ELF-1 (cell line): Measurements from ENCODE around the gene CCNY.

ENCODE experiments used
- DNase-seq: peaks from one replicate; pipeline ENCODE4 v3.0.0-alpha.2; 2016; ENCODE audit warnings: low read depth, low spot score

CCNY gene

DNA sequence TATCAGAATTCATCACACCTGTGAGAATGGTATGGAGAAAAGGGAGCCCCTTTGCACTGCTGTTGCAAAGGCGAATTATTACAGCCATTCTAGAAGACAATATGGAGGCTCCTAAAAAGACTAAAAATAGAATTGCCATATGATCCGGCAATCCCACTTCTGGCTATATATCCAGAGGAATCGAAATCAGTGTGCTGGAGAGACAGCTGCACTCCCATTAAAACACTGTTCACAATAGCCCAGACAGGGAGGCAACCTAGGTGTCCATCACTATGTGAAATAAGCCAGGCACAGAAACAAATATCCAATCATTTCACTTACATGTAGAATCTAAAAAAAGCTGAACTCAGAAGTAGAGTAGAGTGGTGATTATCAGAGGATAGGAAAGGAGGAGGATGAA is 242.8 kb downstream of the CCNY start:
- no peak for DNase-seq

DNA sequence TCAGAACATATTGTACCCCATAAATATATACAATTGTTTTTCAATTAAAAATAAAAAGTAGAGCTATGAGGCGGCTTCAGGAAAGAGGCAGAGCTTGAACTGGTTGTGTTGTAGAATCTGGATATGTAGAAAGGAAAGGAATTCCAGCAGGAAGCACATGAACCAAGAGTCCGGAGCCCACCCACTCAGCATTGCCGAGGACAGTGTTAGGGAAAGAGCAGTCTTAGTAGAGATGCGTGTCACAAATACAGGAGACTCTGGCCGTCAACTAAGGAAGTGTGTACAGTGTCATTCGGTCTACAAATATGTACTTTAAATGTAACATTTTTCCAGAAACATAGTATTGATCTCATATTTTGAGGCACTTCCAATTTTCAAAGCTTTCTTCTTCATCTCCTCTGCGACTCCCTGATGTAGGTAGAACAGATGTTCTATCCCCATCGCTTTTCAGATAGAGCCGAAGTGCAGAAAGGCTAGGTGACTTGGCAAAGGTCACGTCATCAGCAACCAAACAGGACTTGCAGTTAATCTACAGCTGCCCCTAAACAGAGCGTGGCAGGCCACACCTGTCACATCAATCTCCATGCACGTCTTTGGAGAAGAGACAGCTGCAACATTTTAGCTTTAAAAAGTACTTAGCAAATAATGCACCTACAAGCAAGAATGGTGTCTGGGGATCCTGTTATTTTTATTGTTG is 243.6 kb downstream of the CCNY start:
- no peak for DNase-seq

DNA sequence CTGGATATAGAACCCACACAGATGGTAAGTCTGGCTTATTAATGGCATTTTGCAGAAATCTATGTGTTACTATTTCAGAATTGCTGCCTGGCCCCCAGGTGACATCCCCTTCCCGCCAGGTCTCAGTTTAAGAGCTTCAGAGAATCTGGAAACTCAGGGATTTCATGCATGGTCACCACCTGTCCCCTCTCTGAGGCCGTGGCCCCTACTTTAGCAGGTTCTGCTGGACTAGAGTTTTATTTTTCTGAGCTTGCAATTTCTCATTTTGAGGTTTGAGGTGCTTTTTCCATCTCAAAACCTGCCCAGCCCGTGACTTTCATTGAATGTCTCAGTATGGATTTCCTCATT is 244.1 kb downstream of the CCNY start:
- DNase-seq, result no peak

DNA sequence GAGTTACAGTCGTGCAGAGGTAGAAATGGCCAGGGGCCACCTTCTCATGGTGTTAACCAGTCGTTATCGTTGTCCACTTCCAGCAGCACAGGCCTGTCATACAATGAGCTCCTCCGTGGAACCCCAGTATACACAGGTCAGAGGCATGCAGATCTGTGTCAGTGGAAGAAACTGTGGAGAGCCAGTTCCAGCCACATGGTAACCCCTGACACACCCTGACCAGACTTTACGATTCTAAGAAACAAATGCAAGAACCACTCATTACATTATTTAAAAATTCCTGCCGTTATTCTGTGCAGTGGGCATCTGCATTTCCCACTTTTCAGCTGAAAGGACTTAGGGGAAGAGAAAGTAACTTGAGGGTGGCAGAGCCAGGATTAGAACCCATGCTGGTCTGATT is 245.3 kb downstream of the CCNY start:
- DNase-seq, result no peak

DNA sequence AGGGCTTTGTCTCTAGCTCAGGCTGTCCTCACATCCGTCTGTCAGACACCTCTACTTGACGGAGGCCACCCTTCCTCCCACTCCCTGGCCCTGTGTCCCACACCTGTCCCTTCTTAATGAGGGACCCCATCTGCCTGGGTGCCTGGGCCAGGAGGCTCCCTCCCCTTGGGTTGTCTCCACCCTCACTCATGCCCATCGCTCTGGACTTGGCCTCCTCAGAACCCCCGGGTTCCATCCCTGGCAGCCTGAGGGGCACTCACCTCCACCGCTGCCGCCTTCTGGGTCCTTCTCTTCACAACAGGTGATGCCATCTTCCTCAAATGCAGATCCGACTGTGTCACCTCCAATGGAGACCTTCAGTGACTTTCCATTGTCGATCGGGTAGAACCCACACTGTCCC is 248.6 kb downstream of the CCNY start:
- DNase-seq, result no peak

DNA sequence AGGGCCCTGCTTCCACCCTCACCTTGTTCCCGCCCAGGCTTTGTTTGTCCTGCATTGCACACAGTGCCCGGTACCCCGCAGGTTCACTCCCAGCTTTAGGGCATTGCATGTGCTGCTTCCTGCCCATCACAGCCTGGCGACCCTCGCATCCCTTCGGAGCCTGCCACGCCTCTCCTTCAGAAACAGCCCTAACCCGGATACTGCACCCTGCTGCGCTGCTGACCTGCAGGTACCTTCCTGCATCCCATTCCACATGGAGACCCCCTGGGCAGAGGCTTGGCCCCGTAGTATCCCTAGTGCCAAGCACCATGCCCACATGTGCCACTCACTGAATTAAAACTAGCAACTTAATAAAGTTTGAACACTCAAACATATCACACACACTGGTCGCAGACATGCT is 249.0 kb downstream of the CCNY start:
- no peak for DNase-seq

DNA sequence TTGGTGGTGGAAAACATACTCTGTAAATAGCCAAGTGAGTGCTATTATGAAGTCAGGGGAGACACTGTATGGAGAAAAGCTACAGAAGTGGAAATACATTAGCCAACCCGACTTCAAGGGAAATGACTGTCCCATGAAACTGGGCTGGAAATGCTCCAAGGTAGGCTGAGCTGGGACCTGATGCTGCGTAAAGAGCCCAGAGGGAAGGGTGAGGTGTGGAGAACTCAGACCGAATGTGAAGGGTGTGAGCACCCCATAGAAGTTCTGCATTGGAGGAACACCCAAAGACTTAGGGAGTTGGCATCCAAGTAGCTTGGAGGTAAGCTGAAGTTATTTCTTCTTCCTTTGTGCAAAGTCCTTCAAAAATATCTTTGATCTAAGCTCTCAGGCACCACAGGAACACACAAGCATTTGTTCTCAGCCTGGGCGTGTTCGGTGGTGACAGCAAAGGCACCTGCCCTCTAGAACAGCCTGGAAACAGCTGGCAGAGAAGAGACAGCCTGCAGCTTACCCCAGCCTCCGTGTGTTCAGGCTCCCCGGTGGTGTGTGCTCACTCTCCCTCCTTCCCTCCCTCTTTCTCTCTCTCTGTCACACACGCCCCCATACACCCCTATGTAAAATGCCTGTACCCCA is 249.7 kb downstream of the CCNY start:
- no peak for DNase-seq

DNA sequence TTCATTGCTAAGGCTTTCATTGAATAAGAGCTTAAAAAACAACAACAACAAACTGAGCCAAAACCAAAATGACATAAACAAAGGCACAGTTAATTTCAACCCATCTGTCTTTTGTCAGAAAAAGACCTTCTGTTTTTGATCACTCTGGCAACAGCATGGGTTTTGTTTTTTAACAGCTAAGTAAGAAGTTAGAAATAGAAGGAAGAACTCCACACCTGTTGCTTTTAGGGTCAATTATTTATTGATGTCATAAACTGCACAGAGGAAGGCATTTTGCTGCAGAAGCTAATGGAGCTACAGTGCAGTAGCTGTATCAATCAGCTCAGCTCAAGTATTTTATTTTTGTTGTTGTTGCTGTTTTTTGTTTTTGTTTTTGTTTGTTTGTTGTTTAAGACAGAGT is 252.5 kb downstream of the CCNY start:
- DNase-seq, result no peak

DNA sequence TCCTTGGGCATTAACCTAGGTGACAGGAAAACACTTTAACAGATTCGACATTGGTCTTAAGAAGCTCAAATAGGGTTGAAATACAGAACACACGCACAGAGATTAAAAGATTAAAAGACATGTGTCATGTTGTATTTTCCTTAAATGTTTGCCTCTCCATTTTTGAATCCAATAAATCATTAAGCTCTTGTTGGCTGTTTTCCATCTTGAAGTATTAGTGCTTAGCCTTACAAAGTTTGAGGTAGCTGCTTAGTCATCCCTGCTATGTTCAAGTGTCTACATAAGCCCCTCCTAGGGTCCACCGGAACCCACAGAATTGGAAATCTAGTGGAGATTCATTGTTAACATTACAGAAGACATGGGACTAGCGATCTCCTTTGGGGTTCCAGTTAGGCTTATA is 256.1 kb downstream of the CCNY start:
- no peak for DNase-seq

DNA sequence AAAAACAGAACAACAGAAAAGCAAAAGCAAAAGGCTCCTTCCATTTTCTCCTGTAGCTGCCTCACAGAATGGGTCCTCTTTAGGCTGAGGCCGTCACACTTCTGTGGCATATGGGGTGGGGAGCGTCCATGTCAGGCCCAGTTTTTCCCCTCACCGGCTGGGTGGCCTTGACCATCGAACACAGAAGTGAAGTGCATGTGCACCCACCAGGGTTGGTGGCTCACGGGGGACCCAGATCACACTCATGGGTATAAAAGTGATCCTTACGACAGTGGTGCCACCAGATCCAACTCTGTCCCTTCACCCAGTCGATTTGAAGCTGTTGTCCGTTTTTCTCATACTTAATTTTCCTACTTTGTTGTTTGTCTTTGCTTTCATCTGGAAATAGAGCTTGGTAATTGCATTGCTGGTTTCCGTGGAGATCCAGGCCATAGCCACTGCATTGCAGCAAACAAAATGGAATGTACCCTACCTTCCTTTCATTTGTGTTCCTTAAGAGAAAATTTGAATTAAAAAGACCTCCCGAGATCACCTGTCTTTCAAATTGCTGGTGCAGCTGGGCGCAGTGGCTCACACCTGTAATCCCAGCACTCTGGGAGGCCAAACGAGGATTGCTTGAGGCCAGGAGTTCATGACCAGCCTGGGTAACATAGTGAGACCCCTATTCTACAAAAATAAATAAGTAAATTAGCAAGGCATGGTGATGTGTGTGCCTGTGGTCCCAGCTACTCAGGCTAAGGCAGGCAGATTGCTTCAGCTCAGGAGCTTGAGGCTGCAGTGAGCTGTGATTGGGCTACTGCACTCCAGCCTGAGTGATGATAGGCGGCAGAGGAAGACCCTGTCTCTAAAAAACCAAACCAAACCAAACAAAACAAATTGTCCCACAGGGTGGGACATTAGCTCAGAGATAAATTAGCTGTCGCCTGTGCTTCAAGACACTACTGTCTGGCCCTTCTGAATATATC is 258.1 kb downstream of the CCNY start:
- peak; percentile 50 for DNase-seq

DNA sequence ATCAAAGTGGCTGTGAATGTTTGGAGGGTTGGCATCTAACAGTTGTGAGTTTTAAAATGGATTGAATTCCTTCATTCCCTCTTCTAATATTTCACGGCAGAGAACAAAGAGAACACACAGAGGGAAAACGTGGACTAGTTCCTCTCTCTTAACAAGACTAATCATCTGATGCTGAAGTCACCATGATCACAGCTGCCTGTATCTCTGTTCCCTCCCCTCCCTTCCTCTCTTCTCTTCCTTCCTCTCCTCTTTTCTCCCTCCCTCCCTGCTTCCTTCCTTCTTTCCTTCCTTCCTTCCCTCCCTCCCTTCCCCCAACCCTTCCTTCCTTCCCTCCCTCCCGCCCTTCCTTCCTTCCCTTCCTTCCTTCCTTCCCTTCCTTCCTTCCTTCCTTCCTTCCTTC is 258.8 kb downstream of the CCNY start:
- DNase-seq, result no peak

DNA sequence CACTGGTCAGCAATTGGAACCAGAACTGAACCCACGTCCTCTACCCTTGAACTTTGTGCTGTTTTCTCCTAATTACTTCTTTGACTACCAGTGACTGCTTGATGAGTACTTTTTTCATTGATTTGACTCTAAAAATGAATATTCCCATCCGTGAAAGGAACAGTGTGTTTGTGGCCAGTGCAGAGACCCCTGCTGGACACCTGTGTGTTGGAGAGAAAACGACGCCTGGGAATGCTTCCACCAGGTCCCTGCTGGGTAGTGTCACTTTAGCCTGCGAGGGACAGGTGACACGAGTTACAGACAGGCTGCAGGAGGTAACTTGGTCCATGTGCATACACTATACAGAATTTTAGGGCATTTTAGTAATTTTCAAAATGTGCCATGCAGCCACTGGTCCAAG is 262.1 kb downstream of the CCNY start:
- peak; percentile 13 for DNase-seq

DNA sequence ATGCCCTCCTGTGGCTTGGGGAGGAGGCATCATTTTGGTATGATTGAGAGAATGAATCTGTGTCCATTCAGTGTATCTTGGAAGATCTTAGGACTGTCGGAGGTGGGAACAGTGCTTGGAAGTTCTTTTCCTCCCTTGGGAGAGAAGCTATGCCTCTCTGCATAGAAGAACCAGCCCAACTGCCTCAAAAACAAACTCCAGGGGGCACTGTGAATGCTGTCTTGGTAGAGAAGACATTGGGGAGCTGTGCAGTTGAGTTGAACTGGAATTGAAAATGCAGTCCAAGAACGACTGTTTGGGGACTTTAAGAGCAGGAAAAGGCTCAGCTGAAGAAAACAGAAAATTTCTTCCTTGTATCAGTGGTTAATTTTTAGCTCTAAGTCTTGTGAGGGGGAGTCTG is 263.9 kb downstream of the CCNY start:
- peak; percentile 10 for DNase-seq

DNA sequence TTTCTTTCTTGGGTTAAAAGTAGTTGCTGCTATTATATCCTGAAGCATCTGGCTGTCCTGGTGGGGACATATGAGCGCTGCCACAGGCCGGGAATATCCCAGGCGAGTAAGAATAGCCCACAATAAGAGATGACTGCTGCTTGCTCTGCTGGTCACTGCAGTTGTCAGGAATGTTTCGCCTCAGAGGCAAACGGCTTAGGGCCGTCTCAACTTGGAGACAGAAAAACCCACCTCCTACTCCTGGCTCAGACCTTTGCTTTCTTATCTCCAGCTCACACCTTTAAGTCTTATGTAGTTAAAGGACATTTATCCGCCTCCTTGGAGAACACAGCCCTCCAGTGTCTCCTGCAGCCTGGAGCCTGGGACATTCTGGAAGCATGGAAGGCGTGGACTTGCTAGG is 268.9 kb downstream of the CCNY start, which contains the start of gene GJD4:
TSS of gene GJD4 (plus strand) at position 151 of the 400 bp plus-strand sequence. CDS start at position 378, 227 bp downstream.
- peak; percentile 50 for DNase-seq

DNA sequence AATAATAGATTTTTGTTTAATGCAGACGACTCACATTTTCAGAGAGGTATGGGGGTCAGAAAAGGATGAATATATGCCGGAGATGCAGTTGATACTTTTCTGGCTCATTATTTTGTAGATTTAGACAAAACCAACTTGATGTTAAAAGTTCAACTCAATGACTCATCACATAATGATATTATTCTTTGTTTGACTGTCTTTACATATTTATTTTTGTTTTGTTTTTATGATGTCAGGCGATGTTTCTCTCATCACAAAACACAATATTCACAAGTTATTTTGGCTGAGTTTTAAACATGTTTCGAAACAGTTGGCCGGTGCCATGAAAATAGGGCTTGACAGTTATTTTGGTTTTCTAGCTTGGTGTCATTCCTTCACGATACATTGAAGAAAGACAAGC is 270.1 kb downstream of the CCNY start:
- no peak for DNase-seq

DNA sequence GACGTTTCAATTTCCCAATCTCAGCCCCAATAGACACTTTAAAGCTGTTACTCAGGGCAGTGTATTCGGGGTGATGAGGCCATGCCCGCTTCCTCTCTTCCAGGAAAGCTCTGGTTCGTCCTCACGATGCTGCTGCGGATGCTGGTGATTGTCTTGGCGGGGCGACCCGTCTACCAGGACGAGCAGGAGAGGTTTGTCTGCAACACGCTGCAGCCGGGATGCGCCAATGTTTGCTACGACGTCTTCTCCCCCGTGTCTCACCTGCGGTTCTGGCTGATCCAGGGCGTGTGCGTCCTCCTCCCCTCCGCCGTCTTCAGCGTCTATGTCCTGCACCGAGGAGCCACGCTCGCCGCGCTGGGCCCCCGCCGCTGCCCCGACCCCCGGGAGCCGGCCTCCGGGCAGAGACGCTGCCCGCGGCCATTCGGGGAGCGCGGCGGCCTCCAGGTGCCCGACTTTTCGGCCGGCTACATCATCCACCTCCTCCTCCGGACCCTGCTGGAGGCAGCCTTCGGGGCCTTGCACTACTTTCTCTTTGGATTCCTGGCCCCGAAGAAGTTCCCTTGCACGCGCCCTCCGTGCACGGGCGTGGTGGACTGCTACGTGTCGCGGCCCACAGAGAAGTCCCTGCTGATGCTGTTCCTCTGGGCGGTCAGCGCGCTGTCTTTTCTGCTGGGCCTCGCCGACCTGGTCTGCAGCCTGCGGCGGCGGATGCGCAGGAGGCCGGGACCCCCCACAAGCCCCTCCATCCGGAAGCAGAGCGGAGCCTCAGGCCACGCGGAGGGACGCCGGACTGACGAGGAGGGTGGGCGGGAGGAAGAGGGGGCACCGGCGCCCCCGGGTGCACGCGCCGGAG is 271.4 kb downstream of the CCNY start:
- DNase-seq, result peak; percentile 34

DNA sequence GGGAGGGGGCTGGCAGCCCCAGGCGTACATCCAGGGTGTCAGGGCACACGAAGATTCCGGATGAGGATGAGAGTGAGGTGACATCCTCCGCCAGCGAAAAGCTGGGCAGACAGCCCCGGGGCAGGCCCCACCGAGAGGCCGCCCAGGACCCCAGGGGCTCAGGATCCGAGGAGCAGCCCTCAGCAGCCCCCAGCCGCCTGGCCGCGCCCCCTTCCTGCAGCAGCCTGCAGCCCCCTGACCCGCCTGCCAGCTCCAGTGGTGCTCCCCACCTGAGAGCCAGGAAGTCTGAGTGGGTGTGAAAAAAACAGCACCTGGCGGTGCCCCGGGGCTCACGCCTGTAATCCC is 272.0 kb downstream of the CCNY start:
- DNase-seq, result no peak

DNA sequence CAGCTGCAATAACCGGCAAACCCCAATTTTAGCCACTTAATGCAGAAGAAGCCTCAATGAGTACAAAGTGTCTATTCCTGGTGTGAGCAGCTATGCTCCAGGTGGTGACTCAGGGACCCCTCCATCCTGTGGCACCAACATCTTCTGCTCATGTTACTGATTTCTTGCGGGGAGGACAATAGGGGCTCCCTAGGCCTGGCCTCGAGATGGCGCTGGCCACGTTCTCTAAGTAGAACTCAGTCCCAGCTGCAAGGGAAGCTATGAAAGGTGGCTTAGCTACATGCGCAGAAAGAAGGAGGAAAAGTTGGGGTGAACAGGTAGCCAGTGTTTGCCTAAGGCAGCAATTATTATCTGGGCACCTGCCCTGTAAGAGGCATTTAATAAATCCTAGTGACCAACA is 275.4 kb downstream of the CCNY start:
- DNase-seq, result peak; percentile 24

DNA sequence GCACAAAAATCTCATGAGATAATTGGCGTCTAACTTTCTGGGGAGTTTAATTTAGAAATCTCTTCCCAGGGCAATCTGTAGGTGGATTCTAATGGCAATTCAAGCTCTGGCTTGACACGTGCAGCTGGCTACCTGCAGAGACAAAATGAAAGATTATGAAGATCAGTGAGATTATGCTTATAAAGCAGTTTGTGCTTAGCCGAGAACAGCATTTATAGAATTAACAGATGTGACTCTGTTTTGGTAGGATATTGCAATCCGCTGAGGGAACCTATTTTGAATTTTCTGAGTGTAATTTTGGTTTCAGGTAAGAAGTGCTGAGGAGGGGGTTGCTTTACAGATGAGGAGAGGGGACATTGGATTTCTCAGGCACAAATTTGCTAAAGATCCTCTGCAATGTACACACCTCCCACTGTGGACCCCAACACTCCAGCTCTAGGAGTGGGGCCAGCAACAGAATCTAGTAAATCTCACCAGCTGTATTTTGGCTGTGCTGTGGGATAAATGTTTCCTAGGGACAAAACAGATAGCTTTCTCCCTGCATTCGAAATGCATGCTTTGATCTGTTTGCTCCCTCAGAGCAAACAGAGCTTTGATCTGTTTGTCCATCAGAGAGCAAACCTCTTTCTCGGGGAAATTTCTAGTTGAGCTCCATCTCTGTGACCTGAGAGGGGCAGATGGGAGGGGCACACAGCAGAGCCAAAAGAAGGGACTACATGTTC is 276.2 kb downstream of the CCNY start:
- no peak for DNase-seq

DNA sequence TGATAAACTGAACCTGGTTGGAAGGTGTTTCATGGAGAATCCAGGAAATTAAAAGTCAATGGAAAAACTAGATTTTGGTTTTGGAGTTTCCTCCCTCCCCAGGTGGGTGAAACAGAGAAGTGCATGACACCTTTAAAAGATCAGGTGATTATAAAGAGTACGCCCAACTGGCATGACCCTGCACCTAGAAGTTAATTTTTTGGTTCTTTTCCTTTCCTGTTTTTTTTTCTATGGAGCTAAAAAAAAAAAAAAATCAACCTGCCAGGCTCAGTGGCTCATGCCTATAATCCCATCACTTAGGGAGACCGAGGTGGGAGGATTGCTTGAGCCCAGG is 276.8 kb downstream of the CCNY start:
- DNase-seq, result no peak

DNA sequence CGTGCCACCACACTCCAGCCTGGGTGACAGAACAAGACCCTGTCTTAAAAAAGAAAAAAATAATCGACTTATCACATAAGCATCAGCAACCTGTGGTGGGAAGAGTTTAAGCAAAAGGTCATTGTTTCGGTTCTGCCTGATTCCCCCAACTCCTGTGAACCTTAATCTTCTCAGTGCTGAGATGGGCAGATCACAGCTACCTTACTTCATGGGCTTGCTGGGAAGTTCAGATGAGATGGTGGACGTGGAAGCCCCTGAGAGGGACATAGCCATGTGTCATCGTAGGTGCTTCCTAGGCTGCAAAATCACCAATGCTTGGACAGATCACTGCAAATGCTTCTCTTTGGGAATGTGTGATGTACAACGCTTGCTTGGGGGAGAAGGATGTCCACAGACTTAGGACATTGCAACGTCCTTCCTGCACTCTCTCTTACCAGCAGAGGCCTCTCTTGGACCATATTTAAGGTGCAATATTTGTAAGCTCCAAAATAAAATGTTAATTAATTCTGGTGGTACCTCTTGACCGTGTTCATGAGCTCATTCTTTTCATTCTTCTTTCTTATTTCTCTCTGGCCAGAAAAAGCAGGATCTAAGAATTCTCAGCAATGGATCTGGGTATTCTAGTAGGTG is 277.4 kb downstream of the CCNY start:
- no peak for DNase-seq
